Panc1 (cell line): Measurements from ENCODE around the gene PI4K2A.

Experiments used
- POLR2AphosphoS5 ChIP-seq: IDR thresholded peaks from 2 replicates; pipeline ENCODE4 v1.6.1; 2012; ENCODE audit warnings: mild to moderate bottlenecking, low read depth, low read length, moderate library complexity
- TF ChIP-seq, protein P1 (sequence below): fragments of 450-650 bp; IDR thresholded peaks from 2 replicates; pipeline ENCODE4 v1.5.1; 2017; ENCODE audit warnings: mild to moderate bottlenecking
- TF ChIP-seq, protein P2 (sequence below), 2 experiments: IDR thresholded peaks; 2 replicates each; pipeline ENCODE4 v1.6.1; 2011 to 2012; ENCODE audit warnings: low read depth in 2 of 2, control low read depth in 1 of 2, low read length in 1 of 2, mild to moderate bottlenecking in 1 of 2, moderate library complexity in 1 of 2; ENCODE audit not compliant: insufficient read depth in 1 of 2

DNA sequence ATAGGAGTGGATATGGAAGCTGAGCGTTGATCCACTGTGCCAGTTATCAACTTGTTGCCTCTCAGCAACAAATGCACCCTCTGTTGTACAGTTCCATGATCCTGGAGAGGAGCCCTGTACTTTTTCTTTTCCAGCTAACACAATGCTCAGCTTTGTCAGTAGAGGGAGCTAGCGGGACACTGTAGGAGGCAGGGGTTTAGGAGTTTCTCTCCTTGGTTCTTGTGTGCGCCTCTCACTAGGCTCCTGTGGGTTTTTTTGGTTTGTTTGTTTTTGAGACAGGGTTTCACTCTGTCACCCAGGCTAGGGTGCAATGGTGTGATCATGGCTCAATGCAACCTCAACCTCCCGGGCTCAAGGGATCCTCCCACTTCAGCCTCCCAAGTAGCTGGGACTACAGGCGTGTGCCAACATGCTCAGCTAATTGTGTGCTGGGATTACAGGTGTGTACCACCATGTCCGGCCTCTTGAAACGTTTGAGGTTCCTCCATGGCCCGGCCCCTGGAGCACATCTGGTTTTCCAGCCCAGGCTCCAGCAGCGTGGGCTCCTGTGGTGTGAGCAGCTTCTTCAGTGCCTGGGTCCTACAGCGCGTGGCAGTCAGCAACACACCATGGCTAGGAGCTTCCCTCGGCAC, 61.1 kb downstream of the PI4K2A start:
- no peak for TF ChIP-seq POLR2AphosphoS5
- TF ChIP-seq, protein P1, sequence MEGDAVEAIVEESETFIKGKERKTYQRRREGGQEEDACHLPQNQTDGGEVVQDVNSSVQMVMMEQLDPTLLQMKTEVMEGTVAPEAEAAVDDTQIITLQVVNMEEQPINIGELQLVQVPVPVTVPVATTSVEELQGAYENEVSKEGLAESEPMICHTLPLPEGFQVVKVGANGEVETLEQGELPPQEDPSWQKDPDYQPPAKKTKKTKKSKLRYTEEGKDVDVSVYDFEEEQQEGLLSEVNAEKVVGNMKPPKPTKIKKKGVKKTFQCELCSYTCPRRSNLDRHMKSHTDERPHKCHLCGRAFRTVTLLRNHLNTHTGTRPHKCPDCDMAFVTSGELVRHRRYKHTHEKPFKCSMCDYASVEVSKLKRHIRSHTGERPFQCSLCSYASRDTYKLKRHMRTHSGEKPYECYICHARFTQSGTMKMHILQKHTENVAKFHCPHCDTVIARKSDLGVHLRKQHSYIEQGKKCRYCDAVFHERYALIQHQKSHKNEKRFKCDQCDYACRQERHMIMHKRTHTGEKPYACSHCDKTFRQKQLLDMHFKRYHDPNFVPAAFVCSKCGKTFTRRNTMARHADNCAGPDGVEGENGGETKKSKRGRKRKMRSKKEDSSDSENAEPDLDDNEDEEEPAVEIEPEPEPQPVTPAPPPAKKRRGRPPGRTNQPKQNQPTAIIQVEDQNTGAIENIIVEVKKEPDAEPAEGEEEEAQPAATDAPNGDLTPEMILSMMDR, result peak; percentile 97
- TF ChIP-seq, protein P2, sequence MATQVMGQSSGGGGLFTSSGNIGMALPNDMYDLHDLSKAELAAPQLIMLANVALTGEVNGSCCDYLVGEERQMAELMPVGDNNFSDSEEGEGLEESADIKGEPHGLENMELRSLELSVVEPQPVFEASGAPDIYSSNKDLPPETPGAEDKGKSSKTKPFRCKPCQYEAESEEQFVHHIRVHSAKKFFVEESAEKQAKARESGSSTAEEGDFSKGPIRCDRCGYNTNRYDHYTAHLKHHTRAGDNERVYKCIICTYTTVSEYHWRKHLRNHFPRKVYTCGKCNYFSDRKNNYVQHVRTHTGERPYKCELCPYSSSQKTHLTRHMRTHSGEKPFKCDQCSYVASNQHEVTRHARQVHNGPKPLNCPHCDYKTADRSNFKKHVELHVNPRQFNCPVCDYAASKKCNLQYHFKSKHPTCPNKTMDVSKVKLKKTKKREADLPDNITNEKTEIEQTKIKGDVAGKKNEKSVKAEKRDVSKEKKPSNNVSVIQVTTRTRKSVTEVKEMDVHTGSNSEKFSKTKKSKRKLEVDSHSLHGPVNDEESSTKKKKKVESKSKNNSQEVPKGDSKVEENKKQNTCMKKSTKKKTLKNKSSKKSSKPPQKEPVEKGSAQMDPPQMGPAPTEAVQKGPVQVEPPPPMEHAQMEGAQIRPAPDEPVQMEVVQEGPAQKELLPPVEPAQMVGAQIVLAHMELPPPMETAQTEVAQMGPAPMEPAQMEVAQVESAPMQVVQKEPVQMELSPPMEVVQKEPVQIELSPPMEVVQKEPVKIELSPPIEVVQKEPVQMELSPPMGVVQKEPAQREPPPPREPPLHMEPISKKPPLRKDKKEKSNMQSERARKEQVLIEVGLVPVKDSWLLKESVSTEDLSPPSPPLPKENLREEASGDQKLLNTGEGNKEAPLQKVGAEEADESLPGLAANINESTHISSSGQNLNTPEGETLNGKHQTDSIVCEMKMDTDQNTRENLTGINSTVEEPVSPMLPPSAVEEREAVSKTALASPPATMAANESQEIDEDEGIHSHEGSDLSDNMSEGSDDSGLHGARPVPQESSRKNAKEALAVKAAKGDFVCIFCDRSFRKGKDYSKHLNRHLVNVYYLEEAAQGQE (IDR thresholded peaks at IDR 0.05; ENCODE audit: insufficient read depth in 1 of 2, low read depth in 2 of 2, low read length in 1 of 2), result no peak
